Bone marrow (tissue), 2 donors: ENCODE results near the gene AGER.
"Not testable (repeated sequence)": the region's sequence is repeated elsewhere in the genome, so short reads cannot be mapped to it uniquely, and the experiment has no call there.

Experiments
- DNase-seq, 2 donors: peaks; one replicate each; lab custom pipeline; 2025; lab: John Stamatoyannopoulos, UW

AGER gene

GRCh38 chr6:32184084-32184640 lies at the start of gene AGER:
AGER (minus strand) TSS chr6:32184253; CDS start chr6:32184222, 31 bp downstream.
- DNase-seq = no peak

DNA sequence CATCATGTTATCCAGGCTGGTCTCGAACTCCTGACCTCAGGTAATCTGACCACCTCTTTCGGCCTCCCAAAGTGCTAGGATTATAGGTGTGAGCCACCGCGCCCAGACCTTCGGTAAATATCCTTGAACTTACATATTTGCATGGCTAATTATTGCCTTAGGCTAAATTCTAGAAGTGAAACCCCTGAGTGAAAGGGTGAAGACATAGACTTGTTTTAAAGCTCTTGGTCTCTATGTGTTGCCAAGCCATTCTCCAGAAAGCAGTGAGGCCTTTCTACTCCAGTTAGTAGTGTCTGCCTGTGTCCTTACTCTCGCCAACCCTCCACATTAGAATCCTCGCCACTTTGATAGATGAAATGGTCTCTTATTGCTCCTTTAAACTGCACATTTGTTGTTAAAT lies 42.4 kb upstream of the AGER start:
- no peak for DNase-seq

- DNase-seq = no peak
Measured at GRCh38 chr6:32224696-32225095, 40.6 kb upstream of the AGER start.

GRCh38 chr6:32223258-32224235 lies 39.5 kb upstream of the AGER start, which contains the start of gene NOTCH4:
NOTCH4 (minus strand) TSS chr6:32224067; CDS start chr6:32223928, 139 bp downstream.
- no peak for DNase-seq

DNA sequence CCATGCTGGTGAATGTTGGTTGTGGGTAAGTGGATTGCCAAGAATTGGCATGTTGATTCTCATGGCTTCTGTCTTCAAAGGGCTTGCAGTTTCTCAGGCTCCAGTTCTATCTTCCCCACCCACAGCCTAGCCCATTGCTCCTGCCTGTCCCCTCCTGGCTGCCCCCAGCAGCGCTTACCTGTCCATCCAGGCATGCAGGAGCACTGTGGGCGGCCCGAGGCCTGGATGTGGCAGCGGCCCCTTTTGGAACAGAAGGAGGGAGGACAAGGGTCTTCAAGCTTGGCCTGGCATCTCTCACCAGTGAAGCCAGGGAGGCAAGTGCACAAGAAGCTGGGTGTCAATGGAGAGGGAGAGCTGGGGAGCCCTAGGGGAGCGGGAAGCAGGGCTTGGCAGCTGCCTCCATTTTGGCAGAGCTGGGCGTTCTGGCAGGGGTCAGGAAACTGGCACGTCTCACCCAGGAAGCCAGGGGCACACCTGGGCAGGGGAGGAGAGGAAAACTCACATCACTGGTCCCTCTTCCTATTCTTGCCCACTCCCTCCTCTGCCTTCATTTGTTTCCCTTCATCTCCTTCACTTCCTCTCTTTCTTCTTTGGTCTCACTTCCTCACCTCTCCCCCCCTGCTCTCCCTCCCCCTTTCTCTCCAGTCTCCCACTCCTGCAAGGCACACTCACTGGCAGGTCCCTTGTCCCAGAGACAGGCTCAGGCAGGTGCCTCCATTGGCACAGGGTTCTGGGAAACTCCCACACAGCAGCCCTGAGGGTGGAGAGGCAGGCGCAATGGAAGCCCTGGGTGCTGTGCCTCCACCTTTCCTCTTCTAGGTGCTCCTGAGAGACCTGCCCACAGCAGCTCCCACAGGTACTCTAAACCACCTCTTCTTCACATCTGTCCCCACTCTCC lies 38.5 kb upstream of the AGER start:
- no peak for DNase-seq

- DNase-seq = no peak
Measured at GRCh38 chr6:32220021-32220420, 36.0 kb upstream of the AGER start.

- DNase-seq = no peak
Measured at GRCh38 chr6:32218167-32218566, 34.1 kb upstream of the AGER start.

GRCh38 chr6:32216998-32217397 lies 32.9 kb upstream of the AGER start:
- no peak for DNase-seq

GRCh38 chr6:32216285-32216684 lies 32.2 kb upstream of the AGER start:
- no peak for DNase-seq

- DNase-seq = no peak
Measured at GRCh38 chr6:32215617-32216016, 31.6 kb upstream of the AGER start.

GRCh38 chr6:32214126-32214525 lies 30.1 kb upstream of the AGER start:
- DNase-seq = no peak

GRCh38 chr6:32213649-32214048 lies 29.6 kb upstream of the AGER start:
- no peak for DNase-seq

DNA sequence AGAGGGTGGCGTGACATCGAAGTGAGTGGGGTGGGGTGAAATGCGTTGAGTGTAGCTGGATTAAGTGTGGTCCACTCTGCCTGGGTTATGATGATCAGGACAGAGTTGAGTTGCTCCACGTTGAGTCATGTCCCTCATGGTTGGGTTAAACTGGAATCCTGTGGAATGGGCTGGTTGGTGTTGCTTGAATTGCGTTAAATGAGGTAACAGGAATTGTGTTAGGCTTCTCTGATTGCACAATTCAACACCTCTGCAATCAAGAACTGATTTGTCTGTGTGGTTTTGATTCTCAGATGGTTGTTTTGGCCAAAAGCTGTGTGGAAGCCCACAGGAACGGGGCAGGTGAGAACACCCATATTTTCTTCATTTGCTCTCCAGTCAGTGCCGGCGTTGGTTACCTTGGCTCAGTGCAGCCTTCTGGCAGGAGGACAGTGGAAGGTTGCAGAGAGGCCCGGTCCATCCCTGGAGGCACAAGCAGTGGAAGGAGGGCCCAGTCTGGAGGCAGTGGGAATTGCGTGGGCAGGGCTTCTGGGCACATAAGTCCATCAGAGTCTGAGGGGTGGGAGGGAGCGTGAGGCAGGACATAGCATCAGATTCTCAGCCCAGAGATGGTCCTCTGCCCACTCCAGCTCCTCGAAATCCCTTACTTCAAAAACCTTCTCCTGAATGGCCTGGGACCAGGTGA lies 28.2 kb upstream of the AGER start:
- no peak for DNase-seq

DNA sequence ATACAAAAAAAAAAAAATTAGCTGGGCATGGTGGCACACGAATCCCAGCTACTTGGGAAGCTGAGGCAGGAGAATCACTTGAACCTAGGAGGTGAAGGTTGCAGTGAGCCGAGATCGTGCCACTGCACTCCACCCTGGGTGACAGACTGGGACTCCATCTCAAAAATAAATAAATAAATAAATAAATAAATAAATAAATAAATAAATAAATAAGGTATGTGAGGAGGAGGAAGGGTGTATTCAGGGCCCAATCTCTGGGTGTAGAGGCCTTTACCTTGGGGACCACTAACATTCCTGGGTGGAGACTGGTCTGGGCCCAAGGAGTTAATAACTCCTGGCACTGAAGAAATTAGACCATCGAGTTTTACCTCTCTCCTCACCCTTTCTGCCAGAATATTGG lies 27.4 kb upstream of the AGER start:
- DNase-seq = not testable (repeated sequence)

- no peak for DNase-seq
Measured at GRCh38 chr6:32210191-32210601, 26.1 kb upstream of the AGER start.

GRCh38 chr6:32208996-32209395 lies 24.9 kb upstream of the AGER start:
- no peak for DNase-seq

- DNase-seq = no peak
Measured at GRCh38 chr6:32204268-32204715, 20.2 kb upstream of the AGER start.

- DNase-seq = no peak
Measured at GRCh38 chr6:32203426-32204267, 19.6 kb upstream of the AGER start.

- no peak for DNase-seq
Measured at GRCh38 chr6:32202186-32202585, 18.1 kb upstream of the AGER start.

DNA sequence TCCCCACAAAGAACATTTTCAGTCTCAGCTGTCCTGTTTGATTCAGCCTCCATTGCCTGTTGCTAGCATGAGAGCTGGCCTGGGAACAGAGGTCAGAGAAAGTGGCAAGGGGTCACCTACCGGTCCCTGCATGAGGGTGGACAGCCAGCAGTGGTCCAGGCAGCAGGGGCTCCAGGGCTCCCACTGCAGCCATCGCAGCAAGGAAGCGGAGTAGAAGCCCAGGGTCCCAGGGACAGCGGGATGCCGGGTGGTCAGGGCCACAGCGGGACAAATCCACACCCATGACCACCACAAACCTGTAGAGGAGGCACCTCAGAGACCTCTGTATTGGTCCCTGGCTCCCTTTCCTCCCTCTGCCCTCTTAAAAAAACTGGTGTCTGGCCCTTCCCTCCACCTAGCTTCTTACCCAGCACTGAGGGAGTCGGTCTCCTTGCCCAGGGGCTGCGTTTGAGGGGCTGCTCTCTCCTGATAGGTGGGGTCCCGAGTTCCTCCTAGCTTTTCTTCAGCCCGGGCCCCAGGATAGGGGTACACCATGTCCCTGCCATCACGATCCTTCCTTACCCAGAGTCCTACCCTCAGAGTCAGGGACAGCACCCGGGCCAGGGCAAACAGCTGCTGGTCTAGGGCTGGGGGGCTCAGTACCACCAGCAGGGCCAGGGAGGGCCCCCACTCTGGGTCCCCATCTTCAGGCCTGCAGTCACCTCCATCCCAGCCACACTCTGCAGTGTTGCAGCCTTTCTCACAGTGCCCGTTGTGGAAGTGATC lies 16.8 kb upstream of the AGER start:
- no peak for DNase-seq
